ENCODE results near the gene TOP2A. TPM values are rescaled to one million over a fixed set of nuclear protein-coding genes. Genes with fewer than 3 reads are reported as not detected.
"Not testable (repeated sequence)": the region's sequence is repeated elsewhere in the genome, so short reads cannot be mapped to it uniquely, and the experiment has no call there.

Gene TOP2A
- total RNA-seq, 4 donors from 2014 or later, result 5.7 to 11.9 (median 8.2) TPM

GRCh38 chr17:40412880-40413279, 4.8 kb downstream of the TOP2A start:
- no peak overlapping the region for H3K4me3 ChIP-seq (ENCODE audit: low read depth, poor library complexity, severe bottlenecking)
- no peak for DNase-seq (ENCODE audit: low spot score in 2 of 2)
- intact Hi-C loops (cut with DNase I; ENCODE audit: low total_unique reads), result loop anchor here (10.0 kb wide), 2 partner anchors 48 to 108 kb away; partner anchors contain the start of genes GJD3 and RARA
- TF ChIP-seq POLR2A (IDR thresholded peaks at IDR 0.05), result no peak
- no peak for TF ChIP-seq CTCF (IDR thresholded peaks at IDR 0.05)

- no peak for DNase-seq (ENCODE audit: low spot score in 2 of 2)
- no peak for TF ChIP-seq POLR2A (IDR thresholded peaks at IDR 0.05)
- no peak for TF ChIP-seq CTCF (IDR thresholded peaks at IDR 0.05)
- 94 to 98% methylated on average over 4 of the region's 4 CpGs for WGBS, 2 donors
- intact Hi-C loops (cut with DNase I; ENCODE audit: low total_unique reads), result loop anchor here (10.0 kb wide), 2 partner anchors 47 to 107 kb away; partner anchors contain the start of genes GJD3 and RARA
- no peak overlapping the region for H3K4me3 ChIP-seq (ENCODE audit: low read depth, poor library complexity, severe bottlenecking)
Measured at GRCh38 chr17:40411821-40412220, 5.9 kb downstream of the TOP2A start.

GRCh38 chr17:40410082-40410481, 7.6 kb downstream of the TOP2A start:
- DNase-seq (ENCODE audit: low spot score in 2 of 2), result no peak
- WGBS, 2 donors, result 82 to 84% methylated on average over 1 of the region's 1 CpG
- no peak overlapping the region for H3K4me3 ChIP-seq (ENCODE audit: low read depth, poor library complexity, severe bottlenecking)
- TF ChIP-seq CTCF (IDR thresholded peaks at IDR 0.05) (no peak), POLR2A (IDR thresholded peaks at IDR 0.05) (no peak)
- intact Hi-C loops (cut with DNase I; ENCODE audit: low total_unique reads), result loop anchor here (10.0 kb wide), 2 partner anchors 45 to 105 kb away; partner anchors contain the start of genes GJD3 and RARA

- WGBS, 2 donors, result 95% methylated on average over 4 of the region's 4 CpGs
- DNase-seq (ENCODE audit: low spot score in 2 of 2); H3K4me3 ChIP-seq (ENCODE audit: low read depth, poor library complexity, severe bottlenecking); intact Hi-C loops (cut with DNase I; ENCODE audit: low total_unique reads): not testable (repeated sequence)
Measured at GRCh38 chr17:40409540-40409939, 8.2 kb downstream of the TOP2A start.

- WGBS, 2 donors, result 94 to 96% methylated on average over 3 of the region's 3 CpGs
- no peak for DNase-seq (ENCODE audit: low spot score in 2 of 2)
- no peak for TF ChIP-seq CTCF (IDR thresholded peaks at IDR 0.05)
- no peak for TF ChIP-seq POLR2A (IDR thresholded peaks at IDR 0.05)
- H3K4me3 ChIP-seq (ENCODE audit: low read depth, poor library complexity, severe bottlenecking), result no peak overlapping the region
- intact Hi-C loops (cut with DNase I; ENCODE audit: low total_unique reads), result no loop called here
Measured at GRCh38 chr17:40407460-40407859, 10.2 kb downstream of the TOP2A start.

- intact Hi-C loops (cut with DNase I; ENCODE audit: low total_unique reads), result no loop called here
- H3K4me3 ChIP-seq (ENCODE audit: low read depth, poor library complexity, severe bottlenecking), result no peak overlapping the region
- 88 to 92% methylated on average over 3 of the region's 3 CpGs for WGBS, 2 donors
- TF ChIP-seq POLR2A (IDR thresholded peaks at IDR 0.05) (no peak), CTCF (IDR thresholded peaks at IDR 0.05) (no peak)
- DNase-seq (ENCODE audit: low spot score in 2 of 2), result no peak
Measured at GRCh38 chr17:40404003-40404402, 13.7 kb downstream of the TOP2A start.
